CD14-positive monocyte (primary cell): ENCODE results near the gene BSPRY. TPM values are rescaled to one million over a fixed set of nuclear protein-coding genes. Genes with fewer than 3 reads are reported as not detected.

ENCODE experiments used
- DNase-seq, 3 donors: peaks; one replicate each; pipeline ENCODE4 v3.0.0-alpha.2; 2011 to 2022
- H2AFZ ChIP-seq: 2 replicates; pipeline ENCODE4 v1.6.0; 2012; ENCODE audit warnings: mild to moderate bottlenecking, low read depth, low read length, inconsistent platforms; ENCODE audit not compliant: insufficient read depth, poor library complexity, severe bottlenecking
- H3K27ac ChIP-seq, 2 donors: 1 replicate in 1 of 2; 2 replicates in 1 of 2; pipeline ENCODE4 v1.5.1; 2012 to 2013; ENCODE audit warnings: low read length in 2 of 2, control low read depth in 1 of 2, inconsistent platforms in 1 of 2, low read depth in 1 of 2, mild to moderate bottlenecking in 1 of 2
- H3K27me3 ChIP-seq, 2 donors: one replicate each; pipeline versions ENCODE4 v1.6.0 to v1.6.1; 2011 to 2013; ENCODE audit warnings: low read length in 2 of 2; ENCODE audit not compliant: control insufficient read depth in 2 of 2, insufficient read depth in 2 of 2
- H3K36me3 ChIP-seq, 2 donors: replicated peaks in 1 of 2; 1 replicate in 1 of 2; 2 replicates in 1 of 2; pipeline versions ENCODE4 v1.5.1 to v1.6.1; 2012 to 2013; ENCODE audit warnings: low read length in 2 of 2, control low read depth in 1 of 2, inconsistent platforms in 1 of 2, mild to moderate bottlenecking in 1 of 2; ENCODE audit not compliant: insufficient read depth in 2 of 2, control insufficient read depth in 1 of 2
- H3K4me1 ChIP-seq, 2 donors: 1 replicate in 1 of 2; 2 replicates in 1 of 2; pipeline versions ENCODE4 v1.5.1 to v1.6.1; 2012 to 2013; ENCODE audit warnings: low read length in 2 of 2, control low read depth in 1 of 2, inconsistent platforms in 1 of 2, mild to moderate bottlenecking in 1 of 2, moderate library complexity in 1 of 2; ENCODE audit not compliant: insufficient read depth in 2 of 2, control insufficient read depth in 1 of 2
- H3K4me2 ChIP-seq: replicated peaks from 2 replicates; pipeline ENCODE3; 2012; ENCODE audit warnings: low read length, moderate library complexity, mild to moderate bottlenecking; ENCODE audit not compliant: poor library complexity, severe bottlenecking; ENCODE audit errors: extremely low read depth
- H3K4me3 ChIP-seq, 3 experiments: fragments of 200-600 bp in 1 of 3; sonication (generic) in 1 of 3; replicated peaks in 1 of 3; 1 replicate in 2 of 3; 2 replicates in 1 of 3; pipeline ENCODE4 v1.5.1; 2011 to 2013; ENCODE audit warnings: low read length in 3 of 3, mild to moderate bottlenecking in 3 of 3, control low read depth in 2 of 3, low read depth in 2 of 3, inconsistent platforms in 1 of 3, moderate library complexity in 1 of 3
- H3K79me2 ChIP-seq: 2 replicates; pipeline ENCODE4 v1.6.0; 2012; ENCODE audit warnings: mild to moderate bottlenecking, control low read depth, inconsistent platforms, low read length, moderate library complexity; ENCODE audit not compliant: insufficient read depth
- H3K9ac ChIP-seq: 2 replicates; pipeline ENCODE4 v1.6.0; 2017; ENCODE audit warnings: low read length, mild to moderate bottlenecking; ENCODE audit not compliant: insufficient read depth, poor library complexity, severe bottlenecking
- H3K9me3 ChIP-seq, 2 donors: replicated peaks in 1 of 2; 1 replicate in 1 of 2; 2 replicates in 1 of 2; pipeline versions ENCODE4 v1.5.1 to v1.6.1; 2012 to 2013; ENCODE audit warnings: low read length in 2 of 2, control low read depth in 1 of 2; ENCODE audit not compliant: control insufficient read depth in 1 of 2, insufficient read depth in 1 of 2
- H4K20me1 ChIP-seq: 2 replicates; pipeline ENCODE4 v1.6.0; 2012; ENCODE audit warnings: mild to moderate bottlenecking, low read length, control low read depth, moderate library complexity; ENCODE audit not compliant: insufficient read depth
- H3K27ac Mint-ChIP-seq, 7 donors: one replicate each; pipeline ENCODE4 v1.8.0; 2020; ENCODE audit warnings: mild to moderate bottlenecking in 7 of 7, mixed read lengths in 7 of 7, moderate library complexity in 6 of 7, inconsistent platforms in 2 of 7
- H3K27me3 Mint-ChIP-seq, 3 donors: one replicate each; pipeline ENCODE4 v1.8.0; 2021 to 2022; ENCODE audit warnings: low read depth in 3 of 3, mild to moderate bottlenecking in 3 of 3, mixed read lengths in 3 of 3, moderate library complexity in 3 of 3, inconsistent platforms in 1 of 3
- H3K36me3 Mint-ChIP-seq, 2 donors: one replicate each; pipeline ENCODE4 v1.8.0; 2020; ENCODE audit warnings: mixed read lengths in 2 of 2, inconsistent platforms in 1 of 2, mild to moderate bottlenecking in 1 of 2
- H3K4me1 Mint-ChIP-seq: one replicate; pipeline ENCODE4 v1.8.0; 2020; ENCODE audit warnings: mild to moderate bottlenecking, mixed read lengths
- H3K4me3 Mint-ChIP-seq, 2 donors: one replicate each; pipeline ENCODE4 v1.8.0; 2020; ENCODE audit warnings: mild to moderate bottlenecking in 2 of 2, mixed read lengths in 2 of 2, moderate library complexity in 1 of 2
- H3K9me3 Mint-ChIP-seq, 7 donors: one replicate each; pipeline ENCODE4 v1.8.0; 2020 to 2022; ENCODE audit warnings: mixed read lengths in 7 of 7, mild to moderate bottlenecking in 6 of 7, moderate library complexity in 6 of 7, inconsistent platforms in 2 of 7
- CTCF ChIP-seq: fragments of 200-600 bp; IDR thresholded peaks from one replicate; pipeline ENCODE4 v1.8.0; 2022; ENCODE audit warnings: antibody characterized with exemption, mild to moderate bottlenecking
- WGBS: methylation state at CpG from one replicate; pipeline ENCODE4 v1.1.5; 2013; ENCODE audit warnings: missing lambda C conversion rate; ENCODE audit not compliant: insufficient coverage; 5-methylcytosine and 5-hydroxymethylcytosine counted together
- intact Hi-C, 2 donors: fragments of 100-400 bp; cut with micrococcal nuclease; formaldehyde crosslinking; loops; one replicate each; pipeline versions ENCODE4 v1.15.0 to v1.15.1; 2023
- polyA plus RNA-seq, 3 donors: library from polyadenylated mRNA; depleted of rRNA in 1 of 3; unstranded in 2 of 3; stranded (reverse) in 1 of 3; fragments of 300-500 nt in 2 of 3; fragments of >200 nt in 1 of 3; fragmentation: Illumina TruSeq in 2 of 3; gene quantifications; 1 replicate in 2 of 3; 2 replicates in 1 of 3; pipeline ENCODE4 v1.2.3, GENCODE V29; 2012 to 2021

Gene BSPRY
- polyA plus RNA-seq, 3 donors: 0.16 TPM; not detected in 2

GRCh38 chr9:113352411-113352810, 3.1 kb downstream of the BSPRY start:
- Histone ChIP-seq H3K79me2 (no peaks in the 10 kb centered on the region), H3K9me3 (no peaks in the 10 kb centered on the region), H4K20me1 (no peaks in the 10 kb centered on the region), H2AFZ (peak overlapping the region; percentile 2), H3K27me3 (peaks cover 0 to 3% of the 10 kb centered on the region in 2 donors), H3K4me2 (no peak overlapping the region), H3K27ac (no peak overlapping the region), H3K4me3 (no peak overlapping the region), H3K4me1 (peaks cover 19 to 21% of the 10 kb centered on the region in 2 donors), H3K9ac (no peak overlapping the region), H3K36me3 (no peaks in the 10 kb centered on the region)
- Mint-ChIP-seq H3K36me3 (no peaks in the 10 kb centered on the region), H3K4me3 (no peak overlapping the region), H3K27ac (no peak overlapping the region), H3K9me3 (no peaks in the 10 kb centered on the region), H3K4me1 (peaks cover 30% of the 10 kb centered on the region), H3K27me3 (peaks cover 8 to 14% (median 12%) of the 10 kb centered on the region in 3 donors)
- no peak for DNase-seq
- intact Hi-C loops: no loop called here
- no CpG with 5 or more reads among the region's 1 CpG for WGBS
- TF ChIP-seq CTCF: no peak

- no peaks in the 10 kb centered on the region for H3K79me2 ChIP-seq
- no peak for DNase-seq
- H3K9me3 Mint-ChIP-seq: no peaks in the 10 kb centered on the region
- no peaks in the 10 kb centered on the region for H4K20me1 ChIP-seq
- H3K27ac ChIP-seq: no peak overlapping the region
- H3K4me3 ChIP-seq: no peak overlapping the region
- no peaks in the 10 kb centered on the region for H3K9me3 ChIP-seq
- no peaks in the 10 kb centered on the region for H3K36me3 ChIP-seq
- H3K27me3 ChIP-seq: no peaks in the 10 kb centered on the region
- no peak overlapping the region for H3K4me2 ChIP-seq
- TF ChIP-seq CTCF: no peak
- peaks cover 14% of the 10 kb centered on the region in 2 donors for H3K4me1 ChIP-seq
- no peak overlapping the region for H3K27ac Mint-ChIP-seq
- peaks cover 21% of the 10 kb centered on the region for H3K4me1 Mint-ChIP-seq
- no peak overlapping the region for H2AFZ ChIP-seq
- 82% methylated on average over 3 of the region's 4 CpGs for WGBS
- no peaks in the 10 kb centered on the region for H3K36me3 Mint-ChIP-seq
- intact Hi-C loops: no loop called here
- H3K27me3 Mint-ChIP-seq: peaks cover 0 to 4% (median 3%) of the 10 kb centered on the region in 3 donors
- H3K4me3 Mint-ChIP-seq: no peak overlapping the region
- no peak overlapping the region for H3K9ac ChIP-seq
Observed at GRCh38 chr9:113355040-113355596, 5.8 kb downstream of the BSPRY start.
